SKM-1 (cell line): Measurements from ENCODE around the gene SNRPB2.

Experiments used
- DNase-seq: peaks from one replicate; lab custom pipeline; 2025; ENCODE audit not compliant: unreplicated experiment; lab: John Stamatoyannopoulos, UW

SNRPB2 gene

GRCh38 chr20:16785226-16785625 is 55.4 kb downstream of the SNRPB2 start:
- no peak for DNase-seq
